Measurements from ENCODE around the gene PRDM16.

Gene PRDM16

GRCh38 chr1:3128431-3129132 lies 59.6 kb downstream of the PRDM16 start:
- no peak for DNase-seq

GRCh38 chr1:3129133-3129490 lies 60.1 kb downstream of the PRDM16 start:
- DNase-seq, result no peak

- no peak for DNase-seq
Observed at GRCh38 chr1:3130268-3130667, 61.3 kb downstream of the PRDM16 start.

- DNase-seq, result no peak
Observed at GRCh38 chr1:3132660-3133059, 63.7 kb downstream of the PRDM16 start.

- no peak for DNase-seq
Observed at GRCh38 chr1:3133686-3134085, 64.7 kb downstream of the PRDM16 start.

- no peak for DNase-seq
Observed at GRCh38 chr1:3134381-3135072, 65.5 kb downstream of the PRDM16 start.

GRCh38 chr1:3135073-3135702 lies 66.2 kb downstream of the PRDM16 start:
- DNase-seq, result no peak

GRCh38 chr1:3135744-3136455 lies 66.9 kb downstream of the PRDM16 start:
- no peak for DNase-seq

- no peak for DNase-seq
Observed at GRCh38 chr1:3136532-3136931, 67.5 kb downstream of the PRDM16 start.

- DNase-seq, result no peak
Observed at GRCh38 chr1:3137111-3138100, 68.4 kb downstream of the PRDM16 start.

- DNase-seq, result no peak
Observed at GRCh38 chr1:3138623-3139151, 69.7 kb downstream of the PRDM16 start.

GRCh38 chr1:3139451-3139852 lies 70.4 kb downstream of the PRDM16 start:
- DNase-seq, result no peak

- DNase-seq, result no peak
Observed at GRCh38 chr1:3139871-3140361, 70.9 kb downstream of the PRDM16 start.

- no peak for DNase-seq
Observed at GRCh38 chr1:3140437-3140836, 71.4 kb downstream of the PRDM16 start.

GRCh38 chr1:3141129-3141528 lies 72.1 kb downstream of the PRDM16 start:
- no peak for DNase-seq

- DNase-seq, result no peak
Observed at GRCh38 chr1:3141836-3142235, 72.8 kb downstream of the PRDM16 start.

GRCh38 chr1:3142236-3142635 lies 73.2 kb downstream of the PRDM16 start:
- no peak for DNase-seq

- no peak for DNase-seq
Observed at GRCh38 chr1:3142751-3143150, 73.7 kb downstream of the PRDM16 start.

- DNase-seq, result no peak
Observed at GRCh38 chr1:3145532-3146325, 76.7 kb downstream of the PRDM16 start.

- no peak for DNase-seq
Observed at GRCh38 chr1:3146458-3146857, 77.5 kb downstream of the PRDM16 start.

- no peak for DNase-seq
Observed at GRCh38 chr1:3146907-3147306, 77.9 kb downstream of the PRDM16 start.
